Gastrocnemius medialis (tissue), 4 donors: ENCODE data around the gene EPN3. TPM values are rescaled to one million over a fixed set of nuclear protein-coding genes. Genes with fewer than 3 reads are reported as not detected.

Experiments used
- ATAC-seq, 2 donors: fragments of 150-250 bp; one replicate each; pipeline ENCODE4 v1.9.1; 2016
- DNase-seq, 2 donors: peaks; one replicate each; pipeline ENCODE4 v3.0.0-alpha.2; 2019
- H3K27ac ChIP-seq, 4 donors: fragments of 200-600 bp; sonication (generic); 1 replicate in 1 of 4; 2 replicates in 3 of 4; pipeline ENCODE4 v1.5.1; 2016 to 2018; ENCODE audit warnings: mild to moderate bottlenecking in 2 of 4, moderate library complexity in 1 of 4
- H3K27me3 ChIP-seq, 3 donors: fragments of 200-600 bp; sonication (generic) in 2 of 3; 1 replicate in 1 of 3; 2 replicates in 2 of 3; pipeline versions ENCODE4 v1.5.1 to v1.6.0; 2016 to 2019; ENCODE audit warnings: mild to moderate bottlenecking in 1 of 3, moderate library complexity in 1 of 3
- H3K36me3 ChIP-seq, 2 donors: fragments of 200-600 bp; sonication (generic) in 1 of 2; one replicate each; pipeline ENCODE4 v1.5.1; 2017 to 2018
- H3K4me1 ChIP-seq, 2 donors: fragments of 200-600 bp; sonication (generic) in 1 of 2; one replicate each; pipeline ENCODE4 v1.5.1; 2016 to 2017; ENCODE audit warnings: mild to moderate bottlenecking in 2 of 2
- H3K4me3 ChIP-seq, 4 donors: fragments of 200-600 bp; sonication (generic) in 3 of 4; 1 replicate in 1 of 4; 2 replicates in 3 of 4; pipeline ENCODE4 v1.5.1; 2016 to 2019; ENCODE audit warnings: mild to moderate bottlenecking in 2 of 4
- H3K9me3 ChIP-seq, 3 donors: fragments of 200-600 bp; sonication (generic) in 2 of 3; 1 replicate in 1 of 3; 2 replicates in 2 of 3; pipeline ENCODE4 v1.5.1; 2016 to 2019
- POLR2A ChIP-seq, 2 donors: fragments of 450-650 bp; IDR thresholded peaks; one replicate each; pipeline ENCODE4 v1.6.1; 2017; ENCODE audit warnings: antibody characterized with exemption in 2 of 2, mild to moderate bottlenecking in 2 of 2, moderate library complexity in 2 of 2
- in situ Hi-C, 4 donors: fragments of 200-750 bp; cut with MboI; loops; one replicate each; pipeline versions ENCODE4 v1.15.0 to v1.8.0; 2017; ENCODE audit warnings: low sequenced_read_pairs in 4 of 4
- intact Hi-C: fragments of 100-400 bp; cut with DNase I; formaldehyde crosslinking; loops from one replicate; pipeline ENCODE4 v1.15.1; 2023; ENCODE audit warnings: low total_unique reads
- total RNA-seq, 4 donors: library from RNA; depleted of rRNA; stranded (reverse); fragments of >200 nt; gene quantifications; one replicate each; pipeline versions ENCODE4 v1.1.0 to v1.2.3, GENCODE V29; 2016
- TF ChIP-seq, protein P1 (sequence below), 5 experiments: fragments of 450-650 bp in 3 of 5; fragments of 200-600 bp in 2 of 5; sonication (generic) in 2 of 5; IDR thresholded peaks in 4 of 5; conservative IDR thresholded peaks in 1 of 5; 1 replicate in 4 of 5; 2 replicates in 1 of 5; pipeline ENCODE4 v1.5.1; 2016 to 2019; ENCODE audit warnings: antibody characterized with exemption in 5 of 5, mild to moderate bottlenecking in 3 of 5, moderate library complexity in 3 of 5

Gene EPN3
- total RNA-seq, 4 donors from 2014 or later = not detected

DNA sequence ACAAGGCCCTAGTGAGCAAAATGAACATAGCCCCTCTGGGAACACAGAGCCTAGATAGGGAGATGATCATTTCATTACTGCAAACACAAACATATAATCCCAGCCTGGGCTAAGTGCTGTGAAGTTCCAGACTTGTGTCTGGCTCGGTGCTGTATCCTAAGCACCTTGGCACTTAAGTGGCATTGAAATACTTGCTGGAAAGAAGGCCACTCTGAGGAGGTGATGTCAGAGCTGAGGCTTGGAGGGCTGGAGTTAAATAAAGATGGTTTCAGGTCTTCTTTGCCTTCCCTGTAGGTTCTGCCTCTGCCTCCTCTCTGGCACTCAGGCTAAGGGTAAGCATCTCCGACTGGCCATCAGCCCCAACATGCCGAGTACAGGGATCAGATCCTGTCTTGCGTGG, 25.6 kb downstream of the EPN3 start:
- peaks cover 42 to 50% (median 44%) of the 10 kb centered on the region in 3 donors for H3K27me3 ChIP-seq
- ATAC-seq (no peak), DNase-seq (no peak)
- H3K9me3 ChIP-seq = no peaks in the 10 kb centered on the region
- H3K36me3 ChIP-seq = no peaks in the 10 kb centered on the region
- in situ Hi-C loops = loop anchor here in 1 of 4 donors (10.0 kb wide), 2 partner anchors 67 to 137 kb away; no protein-coding TSS in a partner anchor
- intact Hi-C loops = no loop called here
- H3K27ac ChIP-seq = no peak overlapping the region
- H3K4me1 ChIP-seq = peaks cover 14 to 25% of the 10 kb centered on the region in 2 donors
- TF ChIP-seq, protein P1, sequence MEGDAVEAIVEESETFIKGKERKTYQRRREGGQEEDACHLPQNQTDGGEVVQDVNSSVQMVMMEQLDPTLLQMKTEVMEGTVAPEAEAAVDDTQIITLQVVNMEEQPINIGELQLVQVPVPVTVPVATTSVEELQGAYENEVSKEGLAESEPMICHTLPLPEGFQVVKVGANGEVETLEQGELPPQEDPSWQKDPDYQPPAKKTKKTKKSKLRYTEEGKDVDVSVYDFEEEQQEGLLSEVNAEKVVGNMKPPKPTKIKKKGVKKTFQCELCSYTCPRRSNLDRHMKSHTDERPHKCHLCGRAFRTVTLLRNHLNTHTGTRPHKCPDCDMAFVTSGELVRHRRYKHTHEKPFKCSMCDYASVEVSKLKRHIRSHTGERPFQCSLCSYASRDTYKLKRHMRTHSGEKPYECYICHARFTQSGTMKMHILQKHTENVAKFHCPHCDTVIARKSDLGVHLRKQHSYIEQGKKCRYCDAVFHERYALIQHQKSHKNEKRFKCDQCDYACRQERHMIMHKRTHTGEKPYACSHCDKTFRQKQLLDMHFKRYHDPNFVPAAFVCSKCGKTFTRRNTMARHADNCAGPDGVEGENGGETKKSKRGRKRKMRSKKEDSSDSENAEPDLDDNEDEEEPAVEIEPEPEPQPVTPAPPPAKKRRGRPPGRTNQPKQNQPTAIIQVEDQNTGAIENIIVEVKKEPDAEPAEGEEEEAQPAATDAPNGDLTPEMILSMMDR (IDR thresholded peaks at IDR 0.05 in 4 of 5, conservative IDR thresholded peaks at IDR 0.05 in 1 of 5) = no peak
- TF ChIP-seq POLR2A (IDR thresholded peaks at IDR 0.05) = no peak
- no peak overlapping the region for H3K4me3 ChIP-seq

DNA sequence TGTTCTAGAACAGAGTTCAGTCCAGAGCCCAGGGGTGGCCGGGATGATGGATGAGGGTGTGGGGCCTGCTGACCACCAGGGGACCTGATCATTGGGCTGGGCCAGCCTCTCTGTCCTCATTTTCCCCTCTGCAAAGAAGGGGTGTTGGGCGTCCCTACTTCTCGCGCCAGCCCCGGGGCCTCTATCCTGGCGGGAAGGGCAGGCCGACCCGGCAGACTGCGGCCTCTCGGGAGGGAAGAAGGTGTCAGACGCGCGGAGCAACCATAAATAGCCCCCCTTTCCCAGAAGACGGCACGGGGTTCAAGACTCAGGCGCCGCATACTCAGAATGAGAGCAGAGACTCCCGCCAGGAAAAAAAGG, 26.0 kb downstream of the EPN3 start:
- no peak for ATAC-seq
- H3K9me3 ChIP-seq = no peaks in the 10 kb centered on the region
- intact Hi-C loops (no loop called here), in situ Hi-C loops (loop anchor here in 1 of 4 donors (10.0 kb wide), 2 partner anchors 66 to 136 kb away; no protein-coding TSS in a partner anchor)
- no peak overlapping the region for H3K27ac ChIP-seq
- H3K36me3 ChIP-seq = no peaks in the 10 kb centered on the region
- no peak for DNase-seq
- no peak for TF ChIP-seq POLR2A (IDR thresholded peaks at IDR 0.05)
- TF ChIP-seq, protein P1 (IDR thresholded peaks at IDR 0.05 in 4 of 5, conservative IDR thresholded peaks at IDR 0.05 in 1 of 5) = no peak
- peaks cover 47 to 55% (median 49%) of the 10 kb centered on the region in 3 donors for H3K27me3 ChIP-seq
- peaks cover 14 to 25% of the 10 kb centered on the region in 2 donors for H3K4me1 ChIP-seq
- no peak overlapping the region for H3K4me3 ChIP-seq

DNA sequence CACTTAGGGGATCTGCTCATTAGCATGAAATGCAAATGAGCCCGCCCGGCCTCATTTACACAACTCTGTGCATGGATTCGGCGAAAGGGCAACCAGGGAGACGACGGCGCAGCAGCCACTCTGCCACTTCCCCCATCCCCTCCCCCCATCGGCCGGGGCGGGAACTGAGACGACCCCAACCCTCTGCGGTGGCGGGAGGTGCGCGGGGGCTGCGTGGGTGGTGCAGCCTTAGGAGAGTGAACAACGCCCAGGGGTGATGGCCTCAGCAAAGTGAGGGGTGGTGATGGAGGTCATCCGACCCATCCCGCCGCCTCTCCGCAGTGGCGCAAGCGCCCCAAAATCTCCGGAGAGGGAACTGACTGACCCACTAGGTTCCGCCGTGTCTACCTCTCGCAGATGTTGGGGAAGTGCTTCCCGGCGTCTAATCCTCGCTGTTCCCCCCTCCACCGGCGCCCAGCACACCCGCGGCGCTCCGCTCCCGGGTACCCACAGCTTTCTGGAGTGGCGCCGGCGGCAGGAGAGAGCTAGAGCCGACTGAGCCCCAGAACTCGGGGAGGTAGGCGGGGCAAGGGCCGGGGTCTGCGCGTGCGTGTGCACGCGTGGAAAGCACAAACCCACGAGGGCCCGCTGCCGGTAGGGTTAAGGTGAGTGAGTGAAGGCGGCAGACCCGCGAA, 26.5 kb downstream of the EPN3 start:
- ATAC-seq = no peak
- H3K4me1 ChIP-seq = peaks cover 14 to 25% of the 10 kb centered on the region in 2 donors
- in situ Hi-C loops (loop anchor here in 1 of 4 donors (10.0 kb wide), 2 partner anchors 66 to 136 kb away; no protein-coding TSS in a partner anchor), intact Hi-C loops (no loop called here)
- TF ChIP-seq, protein P1 (IDR thresholded peaks at IDR 0.05 in 4 of 5, conservative IDR thresholded peaks at IDR 0.05 in 1 of 5) = no peak
- no peak for TF ChIP-seq POLR2A (IDR thresholded peaks at IDR 0.05)
- no peak for DNase-seq
- H3K27me3 ChIP-seq = peaks cover 49 to 60% (median 54%) of the 10 kb centered on the region in 3 donors
- H3K36me3 ChIP-seq = no peaks in the 10 kb centered on the region
- no peak overlapping the region for H3K27ac ChIP-seq
- no peaks in the 10 kb centered on the region for H3K9me3 ChIP-seq
- peak overlapping the region in 3 of 4 donors; percentile 52 to 76 (median 55) for H3K4me3 ChIP-seq

DNA sequence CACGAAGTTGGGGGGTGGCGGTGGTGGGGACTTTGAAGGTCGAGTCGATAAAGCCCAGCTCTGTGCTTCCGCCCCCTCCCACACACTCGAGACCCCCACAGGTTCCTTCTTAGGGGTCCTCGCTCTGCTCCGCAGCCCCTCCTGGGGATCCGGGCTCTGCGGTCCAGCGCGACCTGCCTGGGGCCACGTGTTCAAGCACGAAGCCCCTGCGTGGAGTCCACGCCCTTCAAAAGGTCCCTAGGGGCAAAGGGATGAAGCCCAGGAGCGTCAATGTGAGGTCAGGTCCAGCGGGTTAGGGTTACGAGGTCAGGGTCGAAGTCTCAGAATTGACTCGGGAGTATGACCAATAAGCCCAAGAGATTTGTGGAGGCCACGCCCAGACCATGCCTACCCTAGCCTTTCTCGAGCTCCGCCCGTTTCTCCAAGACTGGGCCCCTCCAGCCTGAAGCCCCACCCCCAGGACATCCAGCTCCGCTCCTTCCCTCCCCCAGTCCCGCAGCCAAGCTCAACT, 27.2 kb downstream of the EPN3 start:
- peak overlapping the region; percentile 38 to 76 (median 54) for H3K4me3 ChIP-seq
- H3K27me3 ChIP-seq = peaks cover 54 to 66% (median 61%) of the 10 kb centered on the region in 3 donors
- peaks cover 14 to 30% of the 10 kb centered on the region in 2 donors for H3K4me1 ChIP-seq
- intact Hi-C loops = no loop called here
- no peak for TF ChIP-seq POLR2A (IDR thresholded peaks at IDR 0.05)
- TF ChIP-seq, protein P1 (IDR thresholded peaks at IDR 0.05 in 4 of 5, conservative IDR thresholded peaks at IDR 0.05 in 1 of 5) = no peak
- ATAC-seq (peak; percentile 36 to 48), DNase-seq (no peak)
- no peak overlapping the region for H3K27ac ChIP-seq
- no peaks in the 10 kb centered on the region for H3K9me3 ChIP-seq
- in situ Hi-C loops = loop anchor here in 1 of 4 donors (10.0 kb wide), 2 partner anchors 65 to 135 kb away; no protein-coding TSS in a partner anchor
- no peaks in the 10 kb centered on the region for H3K36me3 ChIP-seq
